Mesothelial cell of epicardium (in vitro differentiated cells): ENCODE results near the gene SNAP47. TPM values are rescaled to one million over a fixed set of nuclear protein-coding genes. Genes with fewer than 3 reads are reported as not detected.

Experiments
- DNase-seq, 2 experiments: peaks; one replicate each; pipeline ENCODE4 v3.0.0; 2021; ENCODE audit warnings: low spot score in 2 of 2; ENCODE audit not compliant: unreplicated experiment in 2 of 2
- H3K27ac Mint-ChIP-seq: 2 replicates; pipeline ENCODE4 v1.8.0; 2021; ENCODE audit warnings: mixed read lengths
- H3K27me3 Mint-ChIP-seq: 2 replicates; pipeline ENCODE4 v1.8.0; 2021; ENCODE audit warnings: low read depth, mixed read lengths
- H3K36me3 Mint-ChIP-seq: 2 replicates; pipeline ENCODE4 v1.8.0; 2021; ENCODE audit warnings: mixed read lengths
- H3K4me1 Mint-ChIP-seq: 2 replicates; pipeline ENCODE4 v1.8.0; 2021; ENCODE audit warnings: mixed read lengths
- H3K4me3 Mint-ChIP-seq: 2 replicates; pipeline ENCODE4 v1.8.0; 2021; ENCODE audit warnings: mild to moderate bottlenecking, moderate library complexity, mixed read lengths
- H3K9me3 Mint-ChIP-seq: 2 replicates; pipeline ENCODE4 v1.8.0; 2021; ENCODE audit warnings: mixed read lengths
- CTCF ChIP-seq: fragments of 200-600 bp; sonication (generic); IDR thresholded peaks from one replicate; pipeline ENCODE4 v1.5.0; 2021; ENCODE audit warnings: antibody characterized with exemption; ENCODE audit not compliant: unreplicated experiment
- total RNA-seq: library from RNA; stranded (reverse); gene quantifications from 3 replicates; pipeline ENCODE4 v1.2.1, GENCODE V29; 2021

The SNAP47 gene
- total RNA-seq, 1 donor from 2014 or later = 42.6 TPM

GRCh38 chr1:227733751-227734545 is 1.3 kb upstream of the SNAP47 start:
- peak overlapping the region; percentile 87 for H3K4me3 Mint-ChIP-seq
- H3K27me3 Mint-ChIP-seq = no peaks in the 10 kb centered on the region
- H3K9me3 Mint-ChIP-seq = no peaks in the 10 kb centered on the region
- DNase-seq = no peak
- TF ChIP-seq CTCF = no peak
- H3K27ac Mint-ChIP-seq = peak overlapping the region; percentile 82
- no peaks in the 10 kb centered on the region for H3K36me3 Mint-ChIP-seq
- H3K4me1 Mint-ChIP-seq = peaks cover 35% of the 10 kb centered on the region

- Mint-ChIP-seq H3K4me3 (peak overlapping the region; percentile 87), H3K4me1 (peaks cover 30% of the 10 kb centered on the region), H3K27me3 (no peaks in the 10 kb centered on the region), H3K9me3 (no peaks in the 10 kb centered on the region), H3K27ac (peak overlapping the region; percentile 82), H3K36me3 (peaks cover 1% of the 10 kb centered on the region)
- no peak for DNase-seq
- no peak for TF ChIP-seq CTCF
Measured at GRCh38 chr1:227734546-227734855, 734 bp upstream of the SNAP47 start.

- no peaks in the 10 kb centered on the region for H3K27me3 Mint-ChIP-seq
- no peak for DNase-seq
- H3K9me3 Mint-ChIP-seq = no peaks in the 10 kb centered on the region
- H3K27ac Mint-ChIP-seq = peak overlapping the region; percentile 84
- H3K4me1 Mint-ChIP-seq = peaks cover 22% of the 10 kb centered on the region
- TF ChIP-seq CTCF = no peak
- peak overlapping the region; percentile 87 for H3K4me3 Mint-ChIP-seq
- peaks cover 4% of the 10 kb centered on the region for H3K36me3 Mint-ChIP-seq
Measured at GRCh38 chr1:227735539-227736285, 477 bp downstream of the SNAP47 start.

- H3K27ac Mint-ChIP-seq = peak overlapping the region; percentile 76
- TF ChIP-seq CTCF = no peak
- no peaks in the 10 kb centered on the region for H3K27me3 Mint-ChIP-seq
- peaks cover 22% of the 10 kb centered on the region for H3K4me1 Mint-ChIP-seq
- H3K36me3 Mint-ChIP-seq = peaks cover 4% of the 10 kb centered on the region
- DNase-seq = no peak
- H3K9me3 Mint-ChIP-seq = no peaks in the 10 kb centered on the region
- H3K4me3 Mint-ChIP-seq = peak overlapping the region; percentile 87
Measured at GRCh38 chr1:227736814-227737432, 1.7 kb downstream of the SNAP47 start.

GRCh38 chr1:227738820-227739219 is 3.6 kb downstream of the SNAP47 start:
- no peaks in the 10 kb centered on the region for H3K9me3 Mint-ChIP-seq
- no peak overlapping the region for H3K27ac Mint-ChIP-seq
- H3K36me3 Mint-ChIP-seq = peaks cover 4% of the 10 kb centered on the region
- DNase-seq = no peak
- no peaks in the 10 kb centered on the region for H3K27me3 Mint-ChIP-seq
- no peak overlapping the region for H3K4me3 Mint-ChIP-seq
- H3K4me1 Mint-ChIP-seq = peaks cover 16% of the 10 kb centered on the region
- TF ChIP-seq CTCF = no peak
